Brain microvascular endothelial cell (primary cell): ENCODE data around the gene IKBKG.
"Not testable (repeated sequence)": the region's sequence is repeated elsewhere in the genome, so short reads cannot be mapped to it uniquely, and the experiment has no call there.

Experiments used
- DNase-seq: peaks from one replicate; pipeline ENCODE4 v3.0.0-alpha.2; 2020
- H3K27ac ChIP-seq: fragments of 250-450 bp; sonication (Bioruptor Pico); 2 replicates; pipeline ENCODE4 v1.5.1; 2020; ENCODE audit warnings: mild to moderate bottlenecking, moderate library complexity
- H3K27me3 ChIP-seq: fragments of 250-450 bp; sonication (Bioruptor Pico); replicated peaks from 2 replicates; pipeline ENCODE4 v1.5.1; 2020; ENCODE audit warnings: mild to moderate bottlenecking
- H3K36me3 ChIP-seq: fragments of 250-450 bp; sonication (Bioruptor Pico); replicated peaks from 2 replicates; pipeline ENCODE4 v1.5.1; 2020; ENCODE audit warnings: mild to moderate bottlenecking
- H3K4me3 ChIP-seq: 2 replicates; pipeline ENCODE4 v1.5.1; 2011; ENCODE audit warnings: low read depth, mild to moderate bottlenecking, control low read depth, low read length, moderate library complexity
- in situ Hi-C: cut with HindIII; loops from 2 replicates; pipeline ENCODE4 v1.10.0; 2017; ENCODE audit warnings: low sequenced_read_pairs, low pct_ligation_motif_present
- TF ChIP-seq, protein P1 (sequence below): IDR thresholded peaks from 2 replicates; pipeline ENCODE4 v1.5.1; 2011; ENCODE audit warnings: low read depth, mild to moderate bottlenecking, moderate library complexity, low read length, control low read depth, inconsistent platforms; ENCODE audit errors: missing control alignments

The IKBKG gene

DNA sequence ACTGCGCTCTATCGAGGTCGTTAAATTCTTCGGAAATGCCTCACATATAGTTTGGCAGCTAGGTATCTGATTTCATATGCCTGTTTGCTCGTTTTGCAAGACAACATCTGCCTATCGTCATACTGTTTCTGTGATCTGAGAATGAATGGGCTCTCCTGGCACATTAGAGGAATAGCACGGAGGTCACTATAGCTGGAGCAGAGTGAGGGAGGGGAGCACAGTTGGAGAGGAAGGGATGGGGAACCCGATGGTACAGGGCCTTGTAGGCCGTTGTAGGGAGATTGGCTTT lies 552 bp downstream of the IKBKG start:
- Histone ChIP-seq H3K36me3 (no peaks in the 10 kb centered on the region), H3K27me3 (no peaks in the 10 kb centered on the region), H3K4me3 (peak overlapping the region; percentile 78), H3K27ac (peak overlapping the region; percentile 83)
- in situ Hi-C loops, result no loop called here
- DNase-seq, result no peak
- TF ChIP-seq, protein P1, sequence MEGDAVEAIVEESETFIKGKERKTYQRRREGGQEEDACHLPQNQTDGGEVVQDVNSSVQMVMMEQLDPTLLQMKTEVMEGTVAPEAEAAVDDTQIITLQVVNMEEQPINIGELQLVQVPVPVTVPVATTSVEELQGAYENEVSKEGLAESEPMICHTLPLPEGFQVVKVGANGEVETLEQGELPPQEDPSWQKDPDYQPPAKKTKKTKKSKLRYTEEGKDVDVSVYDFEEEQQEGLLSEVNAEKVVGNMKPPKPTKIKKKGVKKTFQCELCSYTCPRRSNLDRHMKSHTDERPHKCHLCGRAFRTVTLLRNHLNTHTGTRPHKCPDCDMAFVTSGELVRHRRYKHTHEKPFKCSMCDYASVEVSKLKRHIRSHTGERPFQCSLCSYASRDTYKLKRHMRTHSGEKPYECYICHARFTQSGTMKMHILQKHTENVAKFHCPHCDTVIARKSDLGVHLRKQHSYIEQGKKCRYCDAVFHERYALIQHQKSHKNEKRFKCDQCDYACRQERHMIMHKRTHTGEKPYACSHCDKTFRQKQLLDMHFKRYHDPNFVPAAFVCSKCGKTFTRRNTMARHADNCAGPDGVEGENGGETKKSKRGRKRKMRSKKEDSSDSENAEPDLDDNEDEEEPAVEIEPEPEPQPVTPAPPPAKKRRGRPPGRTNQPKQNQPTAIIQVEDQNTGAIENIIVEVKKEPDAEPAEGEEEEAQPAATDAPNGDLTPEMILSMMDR, result no peak

DNA sequence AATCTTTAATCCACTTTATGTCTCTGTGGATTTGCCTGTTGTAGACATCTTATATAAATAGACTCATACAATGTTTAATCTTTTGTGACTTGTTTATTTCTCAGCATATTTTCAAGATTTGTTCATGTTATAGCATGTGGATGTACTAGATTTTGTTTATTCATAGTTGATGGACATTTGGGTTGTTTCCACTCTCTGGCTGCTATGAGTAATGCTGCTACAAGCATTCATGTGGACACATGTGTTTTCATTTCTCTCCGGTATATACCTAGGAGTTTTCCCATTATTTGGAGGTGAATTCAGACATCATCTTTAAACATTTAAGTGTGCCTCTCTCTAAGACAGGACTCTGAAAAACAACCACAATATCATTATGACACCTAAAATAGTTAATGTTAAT lies 2.3 kb downstream of the IKBKG start:
- Histone ChIP-seq H3K27me3 (no peaks in the 10 kb centered on the region), H3K4me3 (no peak overlapping the region), H3K36me3 (no peaks in the 10 kb centered on the region), H3K27ac (no peak overlapping the region)
- no peak for DNase-seq
- TF ChIP-seq, protein P1, result no peak
- in situ Hi-C loops, result no loop called here

- DNase-seq, H3K27me3 ChIP-seq, H3K4me3 ChIP-seq, H3K27ac ChIP-seq, in situ Hi-C loops, H3K36me3 ChIP-seq: not testable (repeated sequence)
Measured at GRCh38 chrX:154552112-154552806, 4.8 kb downstream of the IKBKG start.

DNA sequence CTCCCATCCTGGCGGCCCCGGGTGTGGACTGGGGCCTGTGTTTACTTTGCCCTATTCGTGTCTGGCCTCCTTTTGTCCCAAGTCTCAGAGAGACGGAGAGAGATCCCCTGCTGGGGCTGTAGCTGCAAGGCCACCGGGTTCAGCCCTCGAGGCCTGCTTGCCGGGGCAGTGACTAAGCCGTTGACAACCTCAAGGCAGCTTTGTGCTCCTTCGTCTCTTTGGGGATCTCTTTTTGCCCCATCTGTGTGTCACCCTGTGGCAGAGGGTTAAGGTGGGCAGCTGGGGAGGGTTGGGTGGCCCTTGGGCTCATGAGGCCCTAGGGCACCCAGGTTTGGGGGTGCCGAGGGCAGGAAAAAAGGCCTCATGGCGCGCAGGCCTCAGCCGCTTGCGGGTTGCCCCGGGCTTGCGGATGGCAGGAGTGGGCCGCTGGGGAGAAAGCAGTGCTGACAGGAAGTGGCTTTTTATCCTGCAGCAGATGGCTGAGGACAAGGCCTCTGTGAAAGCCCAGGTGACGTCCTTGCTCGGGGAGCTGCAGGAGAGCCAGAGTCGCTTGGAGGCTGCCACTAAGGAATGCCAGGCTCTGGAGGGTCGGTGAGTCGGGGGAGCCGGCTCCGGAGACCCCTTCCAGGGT lies 10.8 kb downstream of the IKBKG start:
- H3K4me3 ChIP-seq, in situ Hi-C loops, DNase-seq: not testable (repeated sequence)

DNA sequence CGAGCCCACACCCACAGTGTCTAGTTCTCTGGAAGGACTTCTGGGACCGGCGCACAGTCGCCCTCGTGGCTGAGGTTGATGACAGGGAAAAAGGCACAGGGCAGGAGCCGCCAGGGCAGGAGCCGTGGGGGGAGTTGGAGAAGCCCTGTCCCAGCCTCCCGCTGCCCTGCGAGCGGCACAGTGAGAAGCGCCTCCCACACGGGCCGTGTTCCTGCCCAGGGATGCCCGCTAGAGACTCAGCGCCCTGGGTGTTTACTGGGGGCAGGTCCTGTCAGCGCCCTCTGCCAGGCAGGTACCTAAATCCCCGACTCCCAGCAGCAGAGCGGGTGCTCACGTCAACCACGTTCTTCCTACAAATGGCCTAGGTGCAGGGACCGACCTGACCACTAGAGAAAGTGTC lies 11.5 kb downstream of the IKBKG start:
- DNase-seq, H3K36me3 ChIP-seq, in situ Hi-C loops, H3K4me3 ChIP-seq, H3K27ac ChIP-seq, H3K27me3 ChIP-seq: not testable (repeated sequence)

More for the DNA sequence above, 10.8 kb downstream of the IKBKG start:
- H3K27me3 ChIP-seq, H3K36me3 ChIP-seq, H3K27ac ChIP-seq: not testable (repeated sequence)

- H3K36me3 ChIP-seq, DNase-seq, in situ Hi-C loops, H3K27ac ChIP-seq, H3K4me3 ChIP-seq, H3K27me3 ChIP-seq: not testable (repeated sequence)
Measured at GRCh38 chrX:154560326-154560725, 12.9 kb downstream of the IKBKG start.

- H3K27ac ChIP-seq, DNase-seq, H3K36me3 ChIP-seq, H3K27me3 ChIP-seq, in situ Hi-C loops, H3K4me3 ChIP-seq: not testable (repeated sequence)
Measured at GRCh38 chrX:154562295-154562694, 14.9 kb downstream of the IKBKG start.

- H3K27me3 ChIP-seq, H3K27ac ChIP-seq, in situ Hi-C loops, DNase-seq, H3K36me3 ChIP-seq, H3K4me3 ChIP-seq: not testable (repeated sequence)
Measured at GRCh38 chrX:154570361-154570760, 22.9 kb downstream of the IKBKG start.

DNA sequence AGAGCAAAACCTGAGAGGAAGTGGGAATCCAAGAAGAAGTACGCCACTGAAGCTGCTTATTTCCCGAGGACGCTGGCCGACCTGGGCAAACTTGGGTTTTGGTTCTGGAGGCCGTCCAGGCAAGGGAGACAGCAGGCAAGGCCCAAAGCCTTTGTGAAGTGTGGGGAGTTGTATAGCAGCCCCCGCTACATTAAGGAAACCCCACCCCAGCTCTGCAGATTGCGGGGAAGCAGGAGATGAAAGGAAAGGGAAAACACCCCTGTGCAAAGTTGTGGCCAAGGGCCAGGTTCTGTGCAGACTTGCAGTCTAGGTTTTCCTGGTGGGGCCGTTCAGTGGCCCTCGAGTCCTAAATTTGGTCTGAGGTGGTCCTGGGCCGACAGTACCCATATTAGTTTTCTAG lies 25.6 kb downstream of the IKBKG start:
- H3K4me3 ChIP-seq, in situ Hi-C loops, H3K27me3 ChIP-seq, H3K27ac ChIP-seq, H3K36me3 ChIP-seq, DNase-seq: not testable (repeated sequence)

- not testable (repeated sequence) for H3K36me3 ChIP-seq
Measured at GRCh38 chrX:154575076-154575475, 27.7 kb downstream of the IKBKG start.

GRCh38 chrX:154582994-154583393 lies 35.6 kb downstream of the IKBKG start:
- H3K36me3 ChIP-seq, DNase-seq, in situ Hi-C loops, H3K4me3 ChIP-seq, H3K27me3 ChIP-seq, H3K27ac ChIP-seq: not testable (repeated sequence)

More at GRCh38 chrX:154575076-154575475, 27.7 kb downstream of the IKBKG start:
- H3K4me3 ChIP-seq, in situ Hi-C loops, DNase-seq, H3K27ac ChIP-seq, H3K27me3 ChIP-seq: not testable (repeated sequence)

GRCh38 chrX:154584585-154585183 lies 37.3 kb downstream of the IKBKG start, which contains the start of gene CTAG1A:
Gene CTAG1A (plus strand): TSS chrX:154585133. CDS start chrX:154585207, 74 bp downstream.
- H3K27ac ChIP-seq, in situ Hi-C loops, DNase-seq, H3K36me3 ChIP-seq, H3K27me3 ChIP-seq, H3K4me3 ChIP-seq: not testable (repeated sequence)

DNA sequence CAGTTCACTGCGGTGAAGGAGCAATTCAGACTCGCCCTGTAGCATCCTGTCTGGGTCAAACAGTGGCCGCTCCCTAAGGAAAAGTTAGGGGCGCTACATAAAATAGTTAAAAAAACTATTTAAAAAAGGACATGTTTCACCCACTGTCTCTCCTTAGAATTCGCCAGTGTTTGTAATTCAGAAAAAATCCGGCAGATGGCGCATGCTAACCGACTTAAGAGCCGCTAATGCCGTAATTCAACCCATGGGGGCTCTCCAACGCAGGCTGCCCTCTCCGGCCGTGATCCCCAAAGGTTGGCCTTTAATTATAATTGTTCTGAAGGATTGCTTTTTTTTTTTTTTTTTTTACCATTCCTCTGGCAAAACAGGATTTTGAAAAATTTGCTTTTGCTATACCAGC lies 43.0 kb downstream of the IKBKG start:
- H3K36me3 ChIP-seq, H3K4me3 ChIP-seq, H3K27ac ChIP-seq, H3K27me3 ChIP-seq, DNase-seq, in situ Hi-C loops: not testable (repeated sequence)
